Activated gamma-delta T cell treated with anti-CD3 and anti-CD28 coated beads, Interleukin-2, amount 50 U/mL, for 16 hours (primary cell): Measurements from ENCODE around the gene GFRA3.

Experiments used
- DNase-seq: peaks from one replicate; pipeline ENCODE4 v3.0.0-alpha.2; 2020; ENCODE audit warnings: low read depth

Gene GFRA3

GRCh38 chr5:138246822-138247221 is 27.6 kb downstream of the GFRA3 start:
- no peak for DNase-seq

GRCh38 chr5:138246334-138246733 is 28.1 kb downstream of the GFRA3 start:
- DNase-seq: no peak

GRCh38 chr5:138245717-138246116 is 28.7 kb downstream of the GFRA3 start:
- no peak for DNase-seq

GRCh38 chr5:138243794-138244193 is 30.6 kb downstream of the GFRA3 start:
- DNase-seq: no peak

- DNase-seq: no peak
Observed at GRCh38 chr5:138241688-138242571, 32.5 kb downstream of the GFRA3 start.

- no peak for DNase-seq
Observed at GRCh38 chr5:138240650-138241385, 33.6 kb downstream of the GFRA3 start.

GRCh38 chr5:138238034-138238433 is 36.4 kb downstream of the GFRA3 start:
- DNase-seq: no peak

- DNase-seq: no peak
Observed at GRCh38 chr5:138234651-138235050, 39.8 kb downstream of the GFRA3 start.

GRCh38 chr5:138233280-138233679 is 41.1 kb downstream of the GFRA3 start:
- no peak for DNase-seq

GRCh38 chr5:138230981-138231589 is 43.3 kb downstream of the GFRA3 start:
- DNase-seq: no peak

GRCh38 chr5:138230261-138230660 is 44.2 kb downstream of the GFRA3 start:
- no peak for DNase-seq

- no peak for DNase-seq
Observed at GRCh38 chr5:138229387-138229786, 45.0 kb downstream of the GFRA3 start.

- DNase-seq: no peak
Observed at GRCh38 chr5:138226910-138227309, 47.5 kb downstream of the GFRA3 start.

GRCh38 chr5:138224712-138225111 is 49.7 kb downstream of the GFRA3 start:
- DNase-seq: no peak

GRCh38 chr5:138223532-138223931 is 50.9 kb downstream of the GFRA3 start:
- DNase-seq: no peak

GRCh38 chr5:138216799-138217198 is 57.6 kb downstream of the GFRA3 start:
- DNase-seq: no peak

GRCh38 chr5:138213161-138214029 is 61.0 kb downstream of the GFRA3 start, which contains the start of gene CDC23:
Gene CDC23 (minus strand): TSS chr5:138213323. CDS start chr5:138213312, 11 bp downstream.
- peak; percentile 86 for DNase-seq

GRCh38 chr5:138212828-138213160 is 61.6 kb downstream of the GFRA3 start:
- DNase-seq: no peak

- no peak for DNase-seq
Observed at GRCh38 chr5:138210985-138211384, 63.4 kb downstream of the GFRA3 start.
